Astrocyte (in vitro differentiated cells and primary cell): ENCODE measurements around the gene SMARCB1.

Experiments
- CTCF ChIP-seq: IDR thresholded peaks from 2 replicates; pipeline ENCODE4 v1.5.1; 2011; ENCODE audit warnings: low read depth, mild to moderate bottlenecking, inconsistent platforms, low read length, moderate library complexity; ENCODE audit not compliant: insufficient read depth
- EZH2 ChIP-seq: IDR thresholded peaks from 2 replicates; pipeline ENCODE4 v1.6.1; 2012; ENCODE audit warnings: mild to moderate bottlenecking, low read length, inconsistent platforms; ENCODE audit not compliant: insufficient read depth

DNA sequence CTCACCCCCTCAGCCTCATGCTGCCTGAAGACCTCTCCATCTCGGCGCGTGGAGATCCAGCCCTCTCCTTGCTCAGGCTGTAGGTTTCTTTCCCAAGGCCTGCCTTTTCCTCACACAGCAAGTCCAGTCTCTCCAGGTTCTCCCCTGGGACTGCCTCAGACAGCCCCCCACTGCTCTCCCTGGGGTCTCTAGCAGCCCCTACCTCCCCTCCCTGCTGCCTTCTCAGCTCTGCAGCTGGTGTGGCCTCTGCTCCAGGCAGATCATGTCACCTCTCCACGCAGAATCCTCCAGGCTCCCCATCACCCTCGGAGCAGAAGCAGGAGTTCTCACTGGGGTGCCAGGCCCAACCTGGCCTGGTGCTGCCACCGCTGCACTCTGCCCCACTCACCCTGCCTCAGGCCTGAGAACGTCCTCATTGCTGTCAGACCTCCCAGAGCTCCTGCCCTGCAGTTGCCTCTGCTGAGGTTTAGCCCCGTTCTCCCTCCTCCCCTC is 15.2 kb downstream of the SMARCB1 start:
- TF ChIP-seq CTCF (no peak), EZH2 (no peak)
